ENCODE data around the gene RIMS1.

- no peak for TF ChIP-seq TBP (optimal IDR thresholded peaks at IDR 0.05; ENCODE audit: low read depth, low read length)
- no peak for TF ChIP-seq ZNF384 (IDR thresholded peaks at IDR 0.05; ENCODE audit: low read depth, low read length)
- TF ChIP-seq RBM39 (optimal IDR thresholded peaks at IDR 0.05; ENCODE audit: low read depth, low read length) = no peak
- TF ChIP-seq RCOR1 (IDR thresholded peaks at IDR 0.05; ENCODE audit: borderline replicate concordance in 1 of 2, low read depth in 2 of 2, low read length in 2 of 2) = no peak
- TF ChIP-seq POLR2AphosphoS5 (IDR thresholded peaks at IDR 0.05; ENCODE audit: control insufficient read depth, insufficient read depth, low read depth, low read length) = no peak
- no peak for TF ChIP-seq PRMT5 (CRISPR knock-in tag; IDR thresholded peaks at IDR 0.05)
- TF ChIP-seq CTCF (IDR thresholded peaks at IDR 0.05 in 2 of 3, conservative IDR thresholded peaks at IDR 0.05 in 1 of 3; ENCODE audit: insufficient read depth in 2 of 3, low read depth in 1 of 3, low read length in 3 of 3) = no peak
- no peak for TF ChIP-seq HDAC2 (IDR thresholded peaks at IDR 0.05)
- TF ChIP-seq MXD1 (CRISPR knock-in tag; IDR thresholded peaks at IDR 0.05; ENCODE audit: borderline replicate concordance, poor library complexity, severe bottlenecking) = no peak
- TF ChIP-seq ESRRA (IDR thresholded peaks at IDR 0.05; ENCODE audit: borderline replicate concordance, low read depth) = no peak
- TF ChIP-seq ZNF3 (CRISPR knock-in tag; IDR thresholded peaks at IDR 0.05) = no peak
- no peak for TF ChIP-seq POLR2A (conservative IDR thresholded peaks at IDR 0.05)
- TF ChIP-seq ZNF780A (CRISPR knock-in tag; IDR thresholded peaks at IDR 0.05) = no peak
- no peak for TF ChIP-seq ARNT (IDR thresholded peaks at IDR 0.05)
These were observed 504.2 kb downstream of the RIMS1 start for GRCh38 chr6:72390548-72390947.
